Measurements from ENCODE around the gene CXXC4.

Gene CXXC4

DNA sequence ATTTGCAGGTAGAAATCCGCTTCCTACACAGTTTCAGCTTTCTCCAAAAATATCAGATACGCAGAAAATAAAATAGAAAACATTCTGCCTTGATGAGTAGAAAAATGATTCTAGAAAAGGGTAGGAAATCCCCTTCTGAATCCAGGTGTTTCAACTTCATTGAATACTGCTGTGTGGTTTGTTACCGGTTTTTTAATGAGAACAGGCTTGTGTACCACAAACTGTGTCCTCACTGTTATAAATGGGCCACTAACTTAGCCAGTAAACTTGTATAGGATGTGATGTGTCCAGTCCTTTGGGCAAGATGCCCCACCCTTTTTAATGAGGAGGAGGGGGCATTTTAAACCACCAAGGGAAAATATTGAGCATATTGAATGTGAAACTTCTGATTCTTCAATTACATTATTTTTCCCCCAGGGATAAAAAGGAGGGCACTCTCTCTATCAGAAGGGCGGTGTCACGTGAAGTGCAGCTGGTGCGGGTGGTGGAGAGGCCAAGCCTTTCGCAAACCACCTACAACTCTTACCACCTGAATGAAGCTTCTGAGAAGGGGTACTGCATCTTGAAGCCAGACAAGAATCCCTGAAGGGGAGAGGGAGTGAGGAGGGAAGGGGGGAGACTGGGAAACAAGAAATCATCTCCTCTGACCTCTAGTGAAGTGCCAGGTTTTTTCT is 4.5 kb downstream of the CXXC4 start:
- no peak for DNase-seq (ENCODE audit: insufficient read length, low spot score)
- peak; percentile 84 for FAIRE-seq

GRCh38 chr4:104489731-104490095 is 5.0 kb downstream of the CXXC4 start:
- FAIRE-seq (no peak), DNase-seq (ENCODE audit: insufficient read length, low spot score) (no peak)

- no peak for DNase-seq (ENCODE audit: insufficient read length, low spot score)
Observed at GRCh38 chr4:104488151-104488550, 6.5 kb downstream of the CXXC4 start.

GRCh38 chr4:104486716-104487504 is 7.8 kb downstream of the CXXC4 start:
- DNase-seq (ENCODE audit: insufficient read length, low spot score) (no peak), FAIRE-seq (no peak)

More at GRCh38 chr4:104488151-104488550, 6.5 kb downstream of the CXXC4 start:
- no peak for FAIRE-seq

GRCh38 chr4:104475652-104476051 is 19.0 kb downstream of the CXXC4 start:
- DNase-seq (ENCODE audit: insufficient read length, low spot score) (no peak), FAIRE-seq (no peak)

- DNase-seq (ENCODE audit: insufficient read length, low spot score) (no peak), FAIRE-seq (no peak)
Observed at GRCh38 chr4:104472766-104473165, 21.9 kb downstream of the CXXC4 start.

DNA sequence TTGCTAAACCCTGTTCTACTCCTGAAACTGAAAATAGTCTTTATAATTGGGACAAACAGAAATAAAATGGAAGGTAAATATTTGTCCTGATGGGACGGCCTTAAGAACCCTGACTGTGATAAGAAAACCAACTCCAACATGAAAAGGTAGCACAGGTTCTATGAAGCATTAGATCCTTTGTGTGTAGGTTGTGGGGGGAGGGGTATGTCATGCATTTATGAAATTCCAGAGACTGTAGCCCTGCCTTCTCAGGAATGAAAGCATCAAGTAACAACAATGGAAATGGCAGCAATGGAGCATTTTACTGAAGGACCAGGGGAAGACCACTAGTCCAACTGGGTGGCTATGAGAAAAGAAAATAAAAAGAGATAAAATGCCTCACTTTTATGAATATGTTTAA is 23.9 kb downstream of the CXXC4 start:
- FAIRE-seq, result no peak
- DNase-seq (ENCODE audit: insufficient read length, low spot score), result no peak

DNA sequence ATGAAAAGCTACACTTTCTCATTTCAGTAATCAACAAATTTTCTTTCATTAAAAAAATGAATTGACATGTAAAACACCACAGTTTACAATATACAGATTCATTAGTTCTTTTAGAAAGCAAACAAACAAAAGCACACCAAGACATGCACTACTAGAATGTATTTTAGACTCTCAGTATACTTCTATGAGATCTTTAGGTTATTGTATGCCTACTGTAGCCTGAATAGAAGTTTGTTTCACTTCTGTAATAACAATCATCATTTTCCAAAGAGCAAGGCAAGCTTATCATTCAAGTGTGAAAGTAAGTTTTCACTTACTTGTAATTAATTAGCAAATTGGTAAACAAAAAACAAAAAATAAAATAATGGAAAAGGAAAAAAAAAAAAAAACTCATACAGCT is 24.9 kb downstream of the CXXC4 start:
- DNase-seq (ENCODE audit: insufficient read length, low spot score) (no peak), FAIRE-seq (no peak)

DNA sequence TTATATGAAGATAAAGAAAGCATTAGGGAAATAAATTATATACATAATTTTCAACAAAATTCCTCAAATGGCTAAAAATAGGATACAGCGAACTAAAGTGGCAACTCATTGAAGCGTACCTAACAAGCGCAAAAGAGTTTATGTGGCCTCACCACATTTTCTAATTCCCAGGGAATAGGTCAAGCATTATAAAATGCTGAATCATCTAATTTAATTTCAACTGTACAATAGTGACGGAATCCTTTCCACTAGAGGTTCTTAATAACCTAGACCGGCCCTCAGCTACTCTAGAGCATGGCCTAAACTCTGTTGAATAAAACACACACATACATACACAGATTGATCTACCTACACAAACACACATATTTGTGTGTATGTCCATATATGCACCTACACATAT is 29.1 kb downstream of the CXXC4 start:
- DNase-seq (ENCODE audit: insufficient read length, low spot score) (no peak), FAIRE-seq (no peak)

DNA sequence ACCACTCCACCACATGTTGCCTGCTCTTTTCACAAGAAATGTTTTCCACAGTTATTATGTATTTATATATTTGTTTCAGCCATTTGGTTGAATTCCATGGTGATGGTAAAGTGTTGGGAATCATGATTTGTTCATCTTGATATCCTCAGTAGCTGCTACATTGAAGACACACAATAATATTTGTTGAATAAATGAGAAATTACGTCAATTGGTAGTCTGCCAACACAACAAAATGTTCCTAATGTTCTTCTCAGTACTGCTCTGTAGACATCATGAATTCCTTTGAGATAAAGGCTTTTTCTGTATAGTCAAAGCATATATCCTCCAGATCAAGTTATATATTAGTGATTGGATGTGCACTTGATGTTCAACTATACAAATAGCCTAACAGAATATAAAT is 29.5 kb downstream of the CXXC4 start:
- FAIRE-seq (no peak), DNase-seq (ENCODE audit: insufficient read length, low spot score) (no peak)

DNA sequence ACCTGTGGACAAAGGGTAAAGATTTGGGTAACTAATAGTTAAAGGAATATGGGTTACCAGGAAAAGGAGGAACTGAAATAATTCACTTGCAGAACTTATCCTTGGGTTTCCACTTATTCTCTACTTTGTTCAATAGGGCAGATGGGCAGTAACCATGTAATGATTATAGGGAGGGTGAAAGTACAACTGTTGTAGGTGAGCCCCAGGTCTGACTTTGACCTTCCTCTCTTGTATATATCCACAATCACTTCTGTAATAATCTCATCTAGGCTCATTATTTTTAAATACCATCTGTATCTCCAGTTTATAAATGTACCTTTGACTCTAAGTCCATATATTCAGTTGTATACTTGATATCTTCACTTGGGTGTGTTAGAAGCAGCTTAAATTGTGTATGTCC is 32.1 kb downstream of the CXXC4 start:
- DNase-seq (ENCODE audit: insufficient read length, low spot score), result no peak
- no peak for FAIRE-seq

DNA sequence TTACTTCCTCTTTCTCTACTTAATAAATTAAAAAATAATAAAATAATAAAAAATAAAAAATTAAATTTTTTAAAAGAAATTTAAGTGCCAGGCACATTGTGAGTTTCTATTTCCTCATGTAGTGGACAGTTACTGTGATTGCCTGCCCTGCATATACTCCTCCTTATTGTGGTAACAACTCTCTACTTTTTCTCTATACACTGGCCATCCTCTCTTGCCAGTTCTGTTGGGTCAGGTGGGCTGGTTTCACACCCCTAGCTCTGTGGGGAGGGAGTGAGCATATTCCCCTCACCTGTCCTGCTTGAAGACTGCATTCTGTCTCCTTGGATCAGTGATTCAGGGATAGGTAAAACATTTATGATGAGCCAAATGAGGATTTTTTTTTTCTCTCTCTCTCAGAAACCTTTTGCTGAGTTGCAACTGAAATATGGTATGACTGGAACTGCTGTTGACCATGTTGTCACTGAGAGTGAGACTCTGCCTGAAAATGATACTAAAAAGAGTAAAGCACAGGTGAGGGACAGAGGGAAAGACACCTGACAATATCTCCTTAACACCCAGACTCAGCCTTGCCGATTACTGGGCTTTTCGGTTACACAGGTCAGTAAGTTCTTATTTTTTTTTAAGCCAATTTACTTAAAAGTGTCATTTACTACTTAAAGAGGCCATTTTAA is 37.2 kb downstream of the CXXC4 start:
- FAIRE-seq, result no peak
- no peak for DNase-seq (ENCODE audit: insufficient read length, low spot score)

GRCh38 chr4:104451573-104451972 is 43.1 kb downstream of the CXXC4 start:
- no peak for FAIRE-seq
- no peak for DNase-seq (ENCODE audit: insufficient read length, low spot score)

DNA sequence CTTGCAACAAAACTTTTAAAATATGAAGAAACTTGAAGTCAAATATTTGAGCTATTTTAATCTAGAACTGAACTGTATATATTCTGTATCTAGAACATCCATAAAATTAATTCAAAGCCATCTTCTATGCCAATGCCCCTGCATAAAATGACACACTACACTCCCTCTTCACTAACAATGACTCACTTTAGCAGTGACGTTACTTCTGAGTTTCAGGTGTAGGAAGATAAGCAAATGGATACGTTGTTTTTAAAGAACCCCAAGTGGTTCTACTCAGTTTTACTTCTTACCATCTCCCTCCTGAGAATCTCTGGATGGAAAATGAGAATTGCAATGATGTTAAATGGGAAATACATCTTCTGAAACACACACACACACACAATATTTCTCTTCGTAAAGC is 45.2 kb downstream of the CXXC4 start:
- DNase-seq (ENCODE audit: insufficient read length, low spot score), result no peak
- FAIRE-seq, result no peak

DNA sequence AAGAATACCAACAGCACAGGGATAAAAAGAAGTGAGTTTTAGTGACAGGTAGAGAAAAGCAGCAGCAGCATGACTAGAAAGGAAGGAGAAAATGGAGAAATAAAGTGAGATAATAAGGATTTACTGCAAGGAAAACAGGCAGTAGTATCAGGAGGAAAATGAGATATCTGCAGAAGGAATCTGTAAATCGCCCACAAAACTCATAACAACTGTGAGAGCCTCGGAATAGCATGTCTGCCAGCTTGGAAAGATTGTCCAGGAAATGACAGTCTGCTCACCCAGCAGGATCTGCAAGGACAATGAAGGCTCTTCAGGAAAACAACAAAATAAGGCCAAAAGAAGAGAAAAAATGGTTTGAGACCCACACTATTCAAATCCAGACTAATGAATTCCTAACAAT is 47.4 kb downstream of the CXXC4 start:
- no peak for FAIRE-seq

DNA sequence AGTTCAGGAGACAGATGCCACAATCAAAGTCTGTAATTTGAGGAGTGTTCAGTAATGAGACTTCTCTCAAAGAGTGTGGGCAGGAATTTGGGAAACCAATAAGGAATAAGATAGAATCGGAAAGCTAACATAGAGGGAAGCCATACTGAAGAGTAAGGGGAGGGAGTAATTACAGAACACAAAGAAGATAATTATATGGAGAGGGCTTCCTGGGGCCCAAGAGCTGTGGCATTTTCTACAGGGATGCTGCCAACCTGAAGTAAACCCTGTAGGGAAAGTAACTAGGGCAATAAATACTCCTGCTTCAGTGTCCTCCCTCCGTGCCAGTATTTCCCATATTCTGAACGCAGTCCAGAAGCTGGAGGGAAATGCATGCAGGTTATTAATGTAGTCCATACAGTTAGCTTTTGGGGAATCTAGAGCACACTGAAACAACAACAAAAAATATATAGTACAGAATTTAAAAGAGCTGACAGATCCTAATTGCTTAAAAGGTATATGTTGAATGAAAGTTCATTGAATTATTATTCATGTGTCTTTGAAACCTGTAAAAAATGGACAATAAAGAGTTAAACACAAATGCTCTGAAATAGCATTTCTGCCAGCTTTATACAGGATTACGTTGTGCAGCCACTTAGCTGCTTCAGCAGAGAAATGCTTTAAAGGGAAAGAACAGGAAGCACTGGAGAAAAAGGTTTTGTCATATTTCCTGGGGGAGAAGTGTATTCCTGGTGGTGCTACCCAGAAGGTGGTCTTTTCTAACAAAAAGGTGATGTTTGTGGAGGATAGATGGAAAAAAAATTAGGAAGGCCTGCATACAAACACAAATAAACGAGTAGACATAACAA is 48.0 kb downstream of the CXXC4 start:
- DNase-seq (ENCODE audit: insufficient read length, low spot score), result no peak
- no peak for FAIRE-seq

More for the DNA sequence above, 47.4 kb downstream of the CXXC4 start:
- DNase-seq (ENCODE audit: insufficient read length, low spot score), result no peak

DNA sequence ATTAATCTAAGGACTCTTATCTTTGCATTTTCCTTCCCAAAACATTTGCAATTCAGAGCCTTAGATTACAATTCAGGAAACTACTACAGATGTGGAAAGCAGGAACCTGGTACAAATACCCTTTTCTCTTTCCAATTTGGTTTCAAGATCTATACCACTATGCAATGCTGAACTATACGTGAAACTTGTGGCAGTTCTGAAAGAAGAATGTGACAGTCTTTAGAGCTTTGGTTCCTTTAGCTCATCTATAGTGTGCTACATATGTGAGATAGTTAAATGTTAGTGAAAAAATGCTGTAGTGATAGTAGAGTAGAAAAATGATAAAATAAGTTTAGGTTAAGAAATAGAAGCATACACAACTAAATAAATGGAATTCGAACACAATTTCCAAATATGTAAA is 50.0 kb downstream of the CXXC4 start:
- FAIRE-seq, result no peak
- no peak for DNase-seq (ENCODE audit: insufficient read length, low spot score)

DNA sequence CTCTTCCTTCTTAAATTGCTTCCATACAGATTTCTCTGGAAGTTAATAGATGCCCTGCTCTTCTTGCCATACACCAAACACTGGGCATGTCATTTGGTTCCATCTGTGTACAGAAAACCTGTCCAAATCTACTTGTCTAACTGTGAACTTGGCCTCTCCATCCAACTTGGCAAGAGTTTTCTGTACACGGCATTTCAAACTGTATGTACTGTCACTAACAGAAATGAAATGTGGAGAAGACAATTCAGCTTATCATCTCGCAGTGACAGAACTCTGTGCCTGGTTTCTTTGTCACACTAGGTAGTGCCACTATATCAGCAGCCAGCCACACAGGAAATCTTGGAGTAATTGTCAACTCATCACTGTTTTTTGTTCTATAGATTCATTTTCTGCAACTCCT is 58.2 kb downstream of the CXXC4 start:
- FAIRE-seq (no peak), DNase-seq (ENCODE audit: insufficient read length, low spot score) (no peak)

- no peak for DNase-seq (ENCODE audit: insufficient read length, low spot score)
- no peak for FAIRE-seq
Observed at GRCh38 chr4:104429150-104429741, 65.4 kb downstream of the CXXC4 start.

DNA sequence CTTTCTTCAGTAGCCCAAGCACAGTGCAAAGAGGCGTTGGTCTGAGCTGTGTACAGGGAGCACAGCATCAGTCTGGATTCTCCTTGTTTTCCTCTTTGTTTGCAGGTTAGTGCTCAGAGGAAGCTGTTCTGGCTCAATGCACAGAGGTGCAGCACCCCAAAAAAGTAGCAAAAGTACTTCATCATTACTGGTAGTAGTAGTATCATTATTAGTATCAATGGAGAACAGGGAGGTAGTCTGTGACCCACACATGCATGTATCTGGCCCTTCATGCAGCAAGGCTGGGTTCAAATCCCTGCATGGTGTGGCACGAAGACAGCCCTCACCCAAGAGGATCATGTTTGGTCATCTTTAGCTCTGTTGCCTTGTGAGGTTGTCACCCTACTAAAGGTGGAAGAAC is 68.7 kb downstream of the CXXC4 start:
- DNase-seq (ENCODE audit: insufficient read length, low spot score) (no peak), FAIRE-seq (no peak)

GRCh38 chr4:104424989-104425388 is 69.7 kb downstream of the CXXC4 start:
- no peak for DNase-seq (ENCODE audit: insufficient read length, low spot score)
- FAIRE-seq, result no peak
